HG02938 (cell line): ENCODE data around the gene GABRB1.

ENCODE experiments used
- ATAC-seq: cut with Tn5 transposase; IDR thresholded peaks from one replicate; pipeline ENCODE4 v1.9.1; 2021; ENCODE audit warnings: mild to moderate bottlenecking, moderate library complexity; ENCODE audit not compliant: unreplicated experiment

GABRB1 gene

GRCh38 chr4:47045261-47045660, 13.9 kb downstream of the GABRB1 start:
- no peak for ATAC-seq

- ATAC-seq = no peak
Observed at GRCh38 chr4:47049347-47049746, 18.0 kb downstream of the GABRB1 start.

DNA sequence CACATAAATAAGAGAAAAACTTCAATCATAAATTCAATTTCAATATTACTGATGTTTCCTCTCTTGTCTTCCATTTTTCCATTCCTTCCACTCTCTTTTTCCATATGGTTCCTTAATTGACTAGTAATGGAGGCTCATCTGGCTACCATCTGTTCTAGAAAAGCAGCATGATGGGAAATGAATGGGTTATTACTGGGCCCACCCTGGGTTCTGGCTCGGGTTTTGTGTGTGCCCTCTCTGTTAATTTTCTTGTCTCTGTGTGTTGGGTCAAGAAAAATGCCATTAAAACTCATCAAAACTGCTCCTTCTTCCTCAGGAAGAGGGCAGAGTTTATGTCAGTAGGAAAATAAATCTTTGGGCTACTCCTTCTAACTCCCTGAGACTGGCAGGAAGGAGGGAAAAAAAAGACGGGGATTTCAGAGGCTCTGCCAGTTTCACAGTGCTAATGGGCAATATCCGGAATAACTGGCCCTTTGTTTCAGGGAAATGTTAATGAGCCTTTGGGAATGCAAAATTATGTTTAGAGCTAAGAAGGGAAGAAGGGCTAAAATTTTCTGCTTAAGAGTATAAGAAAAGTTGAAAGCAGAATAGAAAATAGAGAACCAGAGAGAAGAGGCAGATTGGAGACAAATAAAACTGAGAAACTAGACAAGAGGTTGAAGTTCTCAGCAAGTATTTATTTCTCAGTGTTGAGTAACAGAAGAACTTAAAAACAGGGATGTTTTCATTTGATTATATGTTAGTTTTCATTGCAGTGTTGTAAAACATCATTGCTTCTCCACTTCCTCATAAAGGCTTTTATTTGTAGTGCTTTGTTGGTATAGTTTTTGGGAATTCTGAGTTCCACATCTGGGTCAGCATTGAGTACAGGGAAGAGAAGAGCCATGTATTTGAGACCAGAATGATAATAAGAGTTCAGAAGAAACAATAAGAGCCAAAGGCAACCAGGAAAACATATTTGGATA, 19.7 kb downstream of the GABRB1 start:
- no peak for ATAC-seq

GRCh38 chr4:47053485-47053884, 22.1 kb downstream of the GABRB1 start:
- ATAC-seq = no peak

DNA sequence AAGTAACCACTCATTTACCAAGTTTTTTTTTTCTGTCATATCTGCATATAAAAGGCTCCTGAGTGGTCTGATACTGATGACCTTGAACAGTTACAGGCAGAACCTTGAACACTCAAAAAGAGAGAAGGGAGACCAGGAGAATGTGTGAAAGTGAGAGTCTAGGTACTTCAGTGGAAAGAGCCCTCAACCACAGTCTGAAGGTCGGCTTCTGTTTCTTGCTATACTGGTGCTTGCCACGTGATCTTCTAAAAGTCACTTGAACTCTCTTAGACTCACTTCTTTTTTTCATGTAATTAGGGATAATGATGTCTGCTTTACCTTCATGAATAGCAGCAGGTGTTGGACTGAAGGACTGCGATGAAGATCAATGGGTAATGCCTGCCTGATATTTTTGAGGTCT, 22.8 kb downstream of the GABRB1 start:
- ATAC-seq = no peak

DNA sequence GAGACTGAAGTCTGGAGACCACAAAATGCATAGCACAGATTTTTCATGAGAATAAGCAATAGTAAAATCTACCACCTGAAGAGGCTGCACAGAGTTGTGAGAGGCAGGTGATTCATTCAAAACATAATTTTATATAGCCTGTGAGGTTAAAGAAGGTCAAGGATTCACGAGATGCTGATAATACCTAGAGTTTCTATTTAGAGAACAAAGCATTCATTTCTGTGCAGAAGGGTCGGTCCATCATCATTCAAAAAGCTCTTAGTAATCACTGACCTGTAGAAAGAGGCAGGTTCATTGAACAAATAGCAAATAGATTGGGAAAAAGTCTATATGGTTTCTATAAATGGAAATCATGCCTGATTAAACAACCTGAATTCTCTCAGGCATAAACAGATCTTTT, 26.6 kb downstream of the GABRB1 start:
- no peak for ATAC-seq

- ATAC-seq = no peak
Observed at GRCh38 chr4:47060561-47060960, 29.2 kb downstream of the GABRB1 start.

GRCh38 chr4:47061435-47061834, 30.1 kb downstream of the GABRB1 start:
- ATAC-seq = no peak

- ATAC-seq = no peak
Observed at GRCh38 chr4:47065051-47065481, 33.7 kb downstream of the GABRB1 start.

DNA sequence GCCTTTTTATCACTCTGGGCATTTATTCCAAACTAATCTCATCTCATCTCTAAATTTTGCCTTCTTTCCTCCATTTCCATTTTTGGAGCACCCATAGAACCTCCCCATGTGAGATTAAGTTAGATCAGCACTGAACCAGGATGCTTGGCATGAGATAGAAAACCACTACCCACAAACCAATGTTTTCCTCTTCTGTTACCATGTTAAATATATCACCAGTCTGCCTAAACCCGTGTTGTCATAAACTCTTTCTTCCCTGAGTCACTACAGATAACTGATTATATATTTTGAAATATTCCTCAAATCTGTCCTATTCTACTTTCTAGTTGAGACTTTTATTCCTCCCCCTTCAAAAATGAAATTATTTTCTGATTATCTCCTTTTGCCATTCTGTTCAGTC, 37.6 kb downstream of the GABRB1 start:
- no peak for ATAC-seq

- ATAC-seq = no peak
Observed at GRCh38 chr4:47071901-47072341, 40.6 kb downstream of the GABRB1 start.

DNA sequence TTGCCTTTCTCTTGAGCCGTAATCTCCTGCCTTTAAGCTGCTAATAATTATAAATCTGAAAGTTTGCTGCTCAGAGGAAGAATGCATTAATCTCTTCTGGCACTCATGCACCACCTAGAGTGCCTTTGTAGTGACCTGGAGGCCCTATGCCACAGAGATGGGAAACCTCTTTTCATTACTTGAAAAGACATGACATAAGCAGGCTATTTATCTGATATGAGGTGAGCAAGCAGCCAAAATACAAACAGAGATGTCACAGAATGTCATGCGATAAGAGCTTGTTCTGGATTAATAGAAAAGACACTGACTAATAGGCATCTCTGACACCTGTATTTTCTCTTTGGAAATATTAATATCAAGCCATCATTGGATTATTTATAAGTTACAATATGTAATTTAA, 42.3 kb downstream of the GABRB1 start:
- ATAC-seq = no peak

GRCh38 chr4:47074816-47075215, 43.4 kb downstream of the GABRB1 start:
- ATAC-seq = no peak

- no peak for ATAC-seq
Observed at GRCh38 chr4:47075262-47075661, 43.9 kb downstream of the GABRB1 start.

- ATAC-seq = no peak
Observed at GRCh38 chr4:47075919-47076318, 44.6 kb downstream of the GABRB1 start.

DNA sequence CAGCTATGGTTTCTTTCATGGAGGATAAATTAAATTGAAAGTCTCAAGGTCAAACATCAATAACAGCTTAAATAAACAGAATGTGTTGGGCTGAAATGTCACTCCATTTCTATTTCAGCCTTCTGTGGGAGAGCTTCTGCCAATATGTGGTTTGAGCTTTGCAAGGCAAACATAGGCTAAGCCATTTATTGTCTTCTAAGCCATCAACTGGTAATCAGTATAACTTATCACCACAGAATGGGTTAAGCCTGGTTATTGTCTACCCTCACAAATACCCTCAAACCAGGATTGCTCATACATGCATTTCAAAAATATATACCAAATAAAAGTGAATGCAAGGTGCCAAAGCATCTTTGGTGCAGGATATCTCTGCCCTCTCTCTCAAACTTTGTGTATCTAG, 52.7 kb downstream of the GABRB1 start:
- no peak for ATAC-seq

DNA sequence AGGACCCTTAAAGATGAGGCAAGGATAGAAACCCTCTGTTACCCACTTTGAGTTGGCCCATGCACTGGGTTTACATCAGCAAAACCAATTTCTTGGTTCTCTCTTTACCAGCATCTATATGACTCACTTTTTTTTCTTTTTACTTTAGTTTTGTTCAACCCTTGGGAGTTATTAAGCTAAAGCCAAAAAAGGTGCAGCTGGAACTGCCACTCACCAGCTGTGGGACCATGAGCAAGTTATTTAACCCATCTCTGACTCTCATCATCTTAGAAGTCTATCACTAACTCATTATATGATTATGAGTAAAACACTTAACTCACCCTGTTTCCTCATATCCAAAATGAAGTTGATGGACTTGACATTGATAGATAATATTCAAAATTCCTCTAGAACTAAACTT, 53.4 kb downstream of the GABRB1 start:
- ATAC-seq = no peak

GRCh38 chr4:47088298-47088697, 56.9 kb downstream of the GABRB1 start:
- ATAC-seq = no peak

- ATAC-seq = no peak
Observed at GRCh38 chr4:47095884-47096283, 64.5 kb downstream of the GABRB1 start.

- no peak for ATAC-seq
Observed at GRCh38 chr4:47101453-47101852, 70.1 kb downstream of the GABRB1 start.

- no peak for ATAC-seq
Observed at GRCh38 chr4:47104986-47105385, 73.6 kb downstream of the GABRB1 start.

GRCh38 chr4:47106561-47106960, 75.2 kb downstream of the GABRB1 start:
- no peak for ATAC-seq

DNA sequence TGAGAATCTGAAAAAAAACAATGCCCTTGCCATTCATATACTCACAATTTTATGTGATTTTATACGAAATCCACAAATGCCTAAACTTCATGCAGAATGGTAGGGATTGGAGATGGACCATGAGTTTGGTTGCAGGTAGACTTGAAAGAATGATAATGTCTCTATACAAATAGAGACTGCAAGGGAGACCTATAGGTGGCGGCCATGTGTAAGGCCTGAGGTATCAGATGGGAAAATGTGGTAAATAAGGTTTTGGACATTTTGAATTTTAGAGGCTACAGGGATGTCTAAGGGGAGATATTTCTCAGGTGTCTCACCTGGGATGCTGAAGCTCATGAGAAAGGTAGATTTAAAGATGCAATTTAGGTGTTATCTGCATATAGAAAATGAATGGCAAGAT, 78.0 kb downstream of the GABRB1 start:
- no peak for ATAC-seq
